GM18867 (cell line): ENCODE results near the gene GBX2.

Experiments used
- ATAC-seq: cut with Tn5 transposase; IDR thresholded peaks from one replicate; pipeline ENCODE4 v1.9.1; 2021; ENCODE audit warnings: mild to moderate bottlenecking, moderate library complexity; ENCODE audit not compliant: unreplicated experiment

GBX2 gene

DNA sequence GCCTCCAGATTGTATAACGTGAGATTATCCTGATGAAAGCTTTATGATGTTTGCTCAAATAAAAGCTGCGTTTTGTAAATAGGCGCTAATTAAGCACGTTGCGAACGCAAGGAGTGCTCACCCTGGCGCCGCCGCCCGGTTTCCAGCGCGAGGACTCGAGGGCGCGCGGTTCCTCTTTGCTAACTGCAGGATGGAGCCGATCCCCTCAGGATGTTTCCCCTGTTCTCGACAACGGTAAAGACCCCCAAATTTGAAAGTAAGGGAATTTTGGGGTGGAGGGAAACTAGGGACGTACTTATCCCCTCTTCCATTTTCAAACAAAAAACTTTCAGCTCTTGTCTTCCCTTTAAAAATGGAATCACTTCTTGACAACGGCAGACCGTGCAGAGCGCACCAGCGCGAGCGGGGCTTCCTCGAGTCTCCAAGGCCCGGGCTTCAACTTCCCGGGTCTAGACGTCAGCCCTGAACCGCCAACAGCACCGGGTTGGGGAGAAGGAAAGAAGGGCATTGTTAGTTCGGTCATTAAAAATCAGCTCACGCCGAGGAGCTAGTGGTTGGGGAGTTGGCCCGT lies 1.1 kb upstream of the GBX2 start:
- ATAC-seq, result no peak

DNA sequence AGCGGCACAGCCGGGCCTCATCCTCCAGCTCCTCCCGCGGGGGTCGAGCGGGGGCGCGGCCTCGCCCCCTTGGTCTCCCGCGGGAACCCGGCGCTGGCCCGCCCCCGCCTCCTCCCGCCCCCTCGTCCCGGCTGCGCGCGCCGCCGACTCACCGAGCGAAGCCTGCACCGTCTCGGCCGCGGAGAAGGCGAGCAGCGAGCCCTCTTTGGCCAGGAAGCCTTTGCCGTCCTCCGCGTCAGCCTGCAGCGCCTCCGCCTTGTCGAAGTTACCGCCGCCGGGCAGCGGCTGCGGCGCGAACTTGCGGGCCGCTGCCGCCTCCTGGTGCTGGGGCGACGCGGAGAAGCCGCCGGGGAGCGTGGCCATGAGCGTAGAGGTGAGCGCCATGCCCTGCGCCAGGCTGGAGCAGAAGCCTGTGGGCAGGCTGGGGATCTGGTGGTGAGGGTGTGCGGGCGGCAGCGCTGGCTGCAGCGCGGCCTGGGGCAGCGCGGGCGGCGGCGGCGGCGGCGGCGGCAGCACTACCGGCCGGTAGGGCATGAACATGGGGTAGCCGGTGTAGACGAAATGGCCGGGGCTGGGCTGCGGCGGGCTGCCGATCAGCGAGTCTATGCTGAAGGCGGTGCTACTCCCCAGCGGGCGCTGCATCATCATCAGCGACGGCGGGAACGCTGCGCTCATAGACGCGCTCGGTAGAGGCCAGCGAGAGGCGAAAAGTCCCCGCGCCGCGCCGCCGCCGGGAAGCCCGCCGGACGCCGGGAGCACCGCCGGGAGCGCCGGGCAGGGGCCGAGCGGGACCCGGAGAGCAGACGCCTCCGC lies 683 bp downstream of the GBX2 start:
- ATAC-seq, result no peak

DNA sequence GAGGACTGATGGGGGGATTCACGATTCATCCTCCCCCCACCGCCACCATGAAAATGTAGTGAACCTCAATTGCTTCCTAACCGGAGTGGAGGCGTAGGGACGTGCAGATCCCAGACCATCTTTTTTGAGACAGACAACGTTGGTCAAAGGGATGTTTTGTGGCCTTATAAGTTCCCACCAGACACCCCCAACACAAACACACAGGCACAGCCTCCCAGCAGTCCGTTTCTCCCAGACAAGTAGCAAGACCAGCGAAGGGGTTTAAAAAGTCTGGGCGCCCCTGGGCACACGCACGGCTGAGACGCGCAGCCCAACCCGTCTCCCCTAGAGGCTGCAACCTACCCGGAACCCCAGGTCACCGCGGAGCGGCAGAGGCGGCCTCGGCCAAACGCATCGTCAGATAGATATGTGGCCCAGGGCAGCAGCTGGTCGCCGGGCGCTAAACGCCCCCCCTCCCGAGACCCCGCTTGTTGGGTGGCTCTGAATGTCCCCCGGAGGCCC lies 1.3 kb downstream of the GBX2 start:
- no peak for ATAC-seq

DNA sequence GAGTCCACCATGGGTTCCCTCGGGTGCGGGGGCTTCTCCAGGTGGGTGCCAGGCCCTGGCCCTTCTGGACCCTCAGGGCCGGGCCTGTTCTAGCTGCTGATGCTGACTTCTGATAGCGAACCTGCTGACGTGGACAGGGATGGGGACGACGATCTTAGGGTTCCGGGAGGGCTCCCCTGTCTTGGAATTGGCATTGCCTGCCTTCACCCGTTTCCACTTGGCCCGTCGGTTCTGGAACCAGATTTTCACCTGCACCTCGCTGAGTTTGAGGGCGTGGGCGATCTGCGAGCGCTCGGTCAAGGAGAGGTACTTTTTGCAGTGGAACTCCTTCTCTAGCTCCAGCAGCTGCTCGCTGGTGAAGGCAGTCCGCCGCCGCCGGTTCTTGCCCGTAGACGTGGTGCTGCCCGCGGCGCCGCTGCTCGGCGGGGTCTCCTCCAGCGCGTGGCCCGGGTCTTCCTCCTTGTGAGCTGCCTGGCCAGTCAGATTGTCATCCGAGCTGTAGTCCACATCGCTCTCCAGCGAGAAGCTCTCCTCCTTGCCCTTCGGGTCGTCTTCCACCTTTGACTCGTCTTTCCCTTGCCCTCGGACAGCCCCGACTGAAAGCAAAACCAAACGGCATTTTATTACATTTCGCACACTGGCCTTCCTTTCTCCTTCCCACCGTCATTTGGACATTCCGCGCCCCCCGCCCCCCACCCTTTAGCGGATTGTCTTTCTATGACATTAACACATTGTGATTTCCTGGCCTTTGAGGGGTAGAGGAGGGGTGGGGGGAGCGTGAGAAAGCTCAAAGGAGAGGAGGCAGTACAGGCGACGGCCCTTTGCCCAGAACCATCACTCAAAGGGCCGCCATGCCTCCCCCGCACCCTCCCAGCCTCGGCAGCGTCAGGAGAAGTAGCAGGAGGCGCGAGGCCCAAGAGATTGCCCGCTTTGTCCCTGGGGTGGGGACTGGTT lies 2.1 kb downstream of the GBX2 start:
- no peak for ATAC-seq

DNA sequence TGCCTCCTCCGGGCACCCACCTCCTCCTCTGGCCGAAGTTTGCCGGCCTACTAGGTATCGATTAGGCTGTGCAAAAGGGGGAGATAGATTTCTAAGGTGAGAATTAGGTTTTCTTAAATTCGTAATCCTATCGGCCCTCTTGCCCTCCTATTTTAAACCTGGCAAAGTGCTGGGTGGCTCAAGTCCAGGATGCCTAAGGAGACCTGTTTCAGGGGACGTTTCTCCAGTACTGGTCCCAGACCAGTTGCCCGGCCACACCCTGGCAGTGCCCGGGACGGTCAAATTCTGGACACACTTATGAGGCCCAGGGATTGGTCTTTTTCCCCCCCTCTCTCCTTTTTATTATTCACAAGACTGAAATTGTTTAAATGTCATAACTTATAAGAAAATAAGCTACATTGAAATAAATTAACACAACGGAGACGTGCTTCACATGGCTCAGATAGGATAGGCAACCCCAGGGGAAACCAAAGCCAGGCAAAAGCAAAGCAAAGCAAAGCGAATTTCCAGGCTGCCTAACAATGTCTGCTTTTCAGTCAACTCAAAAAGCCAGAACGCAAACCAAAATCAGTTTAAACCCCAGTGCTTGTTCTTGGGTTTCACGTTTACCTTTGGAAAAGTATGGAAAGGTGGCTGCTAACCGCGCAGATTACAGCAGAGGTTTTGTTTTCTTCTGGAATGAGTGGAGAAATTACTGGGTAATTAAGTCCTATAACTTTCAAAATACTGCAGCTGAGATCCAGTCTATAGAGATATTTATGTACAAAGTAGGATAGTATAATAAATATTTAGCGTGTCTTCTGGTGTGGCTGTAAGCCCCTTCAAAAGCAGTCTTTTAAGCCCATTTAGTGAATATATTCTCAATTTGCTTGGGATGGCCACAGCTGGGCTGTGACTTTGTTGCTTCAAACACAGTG lies 3.0 kb downstream of the GBX2 start:
- no peak for ATAC-seq

DNA sequence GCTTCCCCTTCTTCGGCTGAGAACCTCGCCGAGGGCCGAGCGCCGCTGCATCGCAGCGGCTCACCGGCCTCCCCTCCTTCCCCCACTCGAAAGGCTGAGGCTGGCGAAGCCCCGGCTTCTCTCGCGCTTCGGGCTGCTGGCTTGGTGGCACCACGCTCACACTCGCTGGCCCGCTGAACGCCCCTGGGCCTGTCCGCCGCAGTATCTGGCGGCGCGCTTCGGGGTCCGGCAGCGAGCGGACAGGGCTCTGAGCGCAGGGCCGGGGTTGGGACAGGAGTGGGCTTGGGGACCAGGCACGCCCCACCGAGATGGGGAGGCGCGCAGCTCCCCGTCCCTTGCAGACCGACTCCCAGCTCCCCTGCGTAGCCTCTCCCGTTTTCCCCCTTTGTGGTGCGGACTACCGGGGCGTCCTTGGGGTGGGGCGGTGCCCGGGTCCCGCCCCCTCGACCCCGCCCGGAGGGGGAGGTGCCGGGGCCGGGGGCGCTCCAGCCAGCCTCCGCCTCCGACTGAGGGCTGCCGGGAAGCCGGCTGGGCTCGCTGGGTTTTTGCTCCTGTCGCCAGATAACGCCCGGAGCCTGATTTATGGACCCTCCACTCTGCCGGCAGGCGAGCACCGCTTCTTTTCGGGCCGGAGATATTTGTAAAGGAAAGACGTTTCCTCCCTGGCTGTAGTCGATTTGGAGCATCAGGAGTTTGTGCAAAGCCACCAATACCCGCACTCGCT lies 3.8 kb downstream of the GBX2 start:
- ATAC-seq, result no peak

DNA sequence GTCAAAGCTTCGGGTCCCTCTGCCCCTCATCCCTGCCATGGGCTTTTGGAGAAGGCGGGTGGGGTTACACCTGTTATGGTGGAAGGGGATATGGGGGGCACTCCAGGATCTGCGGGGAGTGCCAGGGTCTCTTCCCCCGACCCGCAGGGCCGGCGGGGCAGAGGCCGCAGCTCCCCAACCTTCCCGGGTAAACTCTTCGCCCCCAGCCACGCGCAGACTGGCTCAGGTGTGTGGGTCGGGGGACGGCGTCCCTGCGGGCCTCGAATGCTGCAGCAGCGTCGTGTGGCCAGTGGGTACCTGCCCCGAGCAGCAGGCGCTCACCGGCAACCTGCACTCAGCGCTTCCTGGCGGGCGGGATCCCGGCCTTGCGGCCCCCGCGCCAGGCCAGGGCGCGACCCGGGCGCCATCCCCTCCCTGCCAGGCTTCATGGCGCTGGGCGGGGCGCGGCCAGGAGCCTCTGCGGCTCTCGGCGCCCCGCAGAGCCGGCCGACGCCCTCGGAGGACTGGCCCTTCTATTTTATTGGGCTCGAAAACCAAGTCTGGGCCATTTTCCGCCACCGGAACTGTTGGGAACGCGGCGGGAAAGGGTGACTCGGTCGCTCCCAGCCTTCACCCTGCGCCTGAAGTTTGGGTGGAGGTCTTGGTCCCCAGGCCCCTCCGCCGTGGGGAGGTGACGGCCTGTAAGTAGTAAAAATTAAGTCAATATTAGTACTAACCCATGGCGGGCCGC lies 4.5 kb downstream of the GBX2 start:
- ATAC-seq, result no peak

DNA sequence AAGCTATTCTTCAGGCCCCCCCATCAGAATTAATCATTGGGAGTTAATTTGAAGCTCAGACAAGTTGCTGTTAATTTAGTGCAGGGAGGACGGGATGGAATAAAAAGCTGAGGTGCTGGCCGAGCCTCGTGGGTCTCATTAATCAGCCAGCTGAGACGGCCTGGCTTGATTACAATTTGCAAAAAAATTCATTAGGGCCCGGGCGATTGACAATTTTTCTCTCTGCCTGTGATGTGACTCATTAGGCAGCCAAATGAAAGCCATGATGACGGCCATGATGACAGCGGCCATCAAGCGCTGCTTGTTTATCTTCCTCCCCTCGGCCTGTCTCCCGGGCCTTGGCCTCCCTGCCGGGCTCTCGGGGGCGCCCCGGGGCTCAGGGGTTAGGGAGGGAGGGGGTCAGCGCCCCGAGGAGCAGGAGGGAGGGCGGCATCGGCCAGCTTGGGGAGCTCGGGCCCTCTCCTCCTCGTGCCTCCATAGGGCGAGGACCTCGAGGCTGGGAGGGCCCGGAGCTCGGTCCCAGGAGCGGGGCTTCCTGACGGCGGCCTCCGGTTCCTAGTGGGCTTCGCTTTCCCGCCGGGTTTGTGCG lies 5.2 kb downstream of the GBX2 start:
- ATAC-seq, result no peak

DNA sequence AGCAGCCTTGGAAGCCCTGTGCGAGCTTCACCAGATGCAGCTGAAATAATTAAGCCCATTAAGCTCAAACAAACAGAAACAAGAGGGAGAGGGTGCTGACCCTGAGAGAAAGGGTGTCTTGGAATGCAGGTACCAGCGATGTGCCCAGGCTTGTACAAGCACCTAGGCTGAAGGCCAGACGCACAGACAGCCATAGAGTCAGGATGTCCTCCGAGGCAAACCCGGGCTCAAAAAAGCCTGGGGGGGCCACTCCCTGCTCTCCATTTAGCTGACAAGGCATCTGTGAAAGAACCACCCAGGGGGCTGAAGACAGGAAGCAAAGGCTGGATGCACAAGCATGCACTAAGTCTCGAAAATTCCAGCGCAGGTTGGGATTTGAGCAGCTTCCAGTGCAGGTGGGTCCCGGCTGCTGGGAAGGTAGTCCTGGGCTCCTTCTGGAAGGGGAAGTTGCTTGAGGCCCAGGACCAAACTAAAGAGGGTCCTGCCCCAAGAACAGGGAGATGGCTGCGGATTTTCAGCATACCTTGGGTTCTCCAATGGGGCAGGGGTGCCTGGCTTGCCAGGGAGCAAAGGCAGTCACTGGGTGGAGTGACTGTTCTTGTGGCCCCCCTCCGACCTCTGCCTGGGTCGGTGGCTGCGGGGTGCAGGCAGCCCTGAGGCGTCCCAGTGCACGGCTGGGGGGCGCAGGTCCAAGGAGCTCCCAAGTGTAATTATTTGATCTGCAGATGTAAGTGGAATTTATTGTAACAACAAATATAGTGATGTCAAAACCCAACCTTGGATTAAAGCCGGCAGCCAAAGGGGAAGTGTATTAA lies 5.9 kb downstream of the GBX2 start:
- ATAC-seq, result no peak

DNA sequence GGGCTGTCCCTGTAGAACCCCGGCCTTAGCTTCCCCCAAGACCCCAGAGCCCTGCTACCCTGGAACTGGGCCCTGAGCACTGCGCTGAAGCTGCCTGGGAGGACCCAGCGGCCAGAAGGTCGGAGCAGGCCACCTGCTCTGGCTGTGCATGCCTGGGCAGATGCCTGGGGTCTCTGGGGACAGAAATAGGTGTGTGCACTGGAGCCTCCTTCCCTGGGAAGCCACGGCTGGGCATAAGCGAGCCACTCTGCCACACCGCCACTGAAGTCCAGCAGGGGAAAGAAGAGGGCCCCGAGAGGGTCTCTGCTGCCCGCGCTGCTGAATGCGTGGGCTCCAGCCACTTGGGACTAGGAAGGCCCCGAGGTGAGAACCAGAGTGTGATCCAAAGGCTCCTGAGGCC lies 6.7 kb downstream of the GBX2 start:
- ATAC-seq, result no peak

DNA sequence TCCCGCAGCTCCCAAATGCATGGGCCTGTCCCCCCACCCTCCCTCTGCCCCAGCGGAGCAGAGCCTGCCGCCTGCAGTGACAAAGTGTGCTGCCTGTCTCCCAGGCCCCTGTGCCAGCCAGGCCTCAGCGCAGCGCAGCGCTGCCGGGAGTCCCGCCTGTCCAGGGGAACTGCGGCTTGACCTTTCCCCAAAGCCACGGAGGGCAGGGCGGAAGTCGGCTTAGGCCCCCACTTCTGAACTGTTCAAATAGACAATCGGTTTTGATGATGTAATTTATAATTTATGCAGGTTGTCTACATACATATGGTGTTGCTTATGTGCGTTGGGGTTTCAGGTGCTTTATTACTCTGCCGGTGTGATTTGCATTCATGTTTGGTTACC lies 7.1 kb downstream of the GBX2 start:
- no peak for ATAC-seq

DNA sequence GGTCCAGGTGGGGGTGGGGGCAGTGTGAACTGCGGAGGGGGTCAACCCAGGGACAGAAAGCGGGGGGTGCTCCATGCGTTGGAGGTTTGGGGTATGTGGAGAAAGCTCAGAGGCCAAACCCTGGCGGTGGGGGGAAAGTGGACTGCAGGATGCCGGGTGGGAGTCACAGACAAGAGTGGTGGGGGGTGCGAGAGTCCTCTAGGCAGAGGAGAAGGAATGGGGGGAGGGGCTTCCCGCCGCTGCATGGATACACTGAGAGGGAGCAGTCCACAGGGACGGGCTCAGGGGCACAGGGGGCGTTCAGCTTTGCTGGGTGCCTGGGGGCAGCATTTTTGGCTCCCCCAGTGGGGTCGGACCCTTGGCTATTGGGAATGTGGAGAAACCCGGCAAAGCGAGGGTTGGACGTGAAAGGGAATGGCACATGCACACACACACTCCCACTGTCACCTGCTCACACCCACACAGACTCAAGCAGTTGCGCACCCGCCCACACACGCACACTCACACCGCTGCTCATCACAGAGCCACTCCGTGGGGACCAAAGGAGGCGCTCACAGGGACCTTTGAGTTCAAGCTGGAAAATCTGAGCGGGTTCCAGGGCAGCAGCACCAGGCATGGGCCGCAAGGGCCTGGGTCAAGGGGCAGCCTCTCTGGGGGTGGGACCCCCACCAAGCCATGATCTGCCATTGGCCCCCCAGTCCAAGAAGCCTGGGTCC lies 7.7 kb downstream of the GBX2 start:
- no peak for ATAC-seq

DNA sequence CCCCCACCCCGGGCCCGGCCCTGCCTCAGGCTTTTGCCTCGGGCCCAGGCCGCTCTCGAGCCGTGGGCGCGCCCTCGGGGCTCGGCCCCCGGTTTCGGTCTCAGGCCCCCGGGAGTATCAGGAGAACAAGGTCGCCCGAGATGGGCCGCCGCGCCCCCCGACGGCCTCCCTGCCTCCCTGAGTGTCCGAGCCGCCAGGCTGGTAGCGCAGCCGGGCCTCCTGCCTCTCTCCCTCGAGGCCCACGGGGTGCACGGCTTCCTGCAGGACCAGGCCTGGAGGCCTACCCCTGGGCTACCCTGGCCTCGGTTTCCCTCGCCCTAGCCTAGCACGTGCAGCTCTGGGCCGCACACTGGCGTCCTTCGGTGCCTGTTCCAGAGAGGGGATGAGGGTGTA lies 8.4 kb downstream of the GBX2 start:
- ATAC-seq, result no peak

DNA sequence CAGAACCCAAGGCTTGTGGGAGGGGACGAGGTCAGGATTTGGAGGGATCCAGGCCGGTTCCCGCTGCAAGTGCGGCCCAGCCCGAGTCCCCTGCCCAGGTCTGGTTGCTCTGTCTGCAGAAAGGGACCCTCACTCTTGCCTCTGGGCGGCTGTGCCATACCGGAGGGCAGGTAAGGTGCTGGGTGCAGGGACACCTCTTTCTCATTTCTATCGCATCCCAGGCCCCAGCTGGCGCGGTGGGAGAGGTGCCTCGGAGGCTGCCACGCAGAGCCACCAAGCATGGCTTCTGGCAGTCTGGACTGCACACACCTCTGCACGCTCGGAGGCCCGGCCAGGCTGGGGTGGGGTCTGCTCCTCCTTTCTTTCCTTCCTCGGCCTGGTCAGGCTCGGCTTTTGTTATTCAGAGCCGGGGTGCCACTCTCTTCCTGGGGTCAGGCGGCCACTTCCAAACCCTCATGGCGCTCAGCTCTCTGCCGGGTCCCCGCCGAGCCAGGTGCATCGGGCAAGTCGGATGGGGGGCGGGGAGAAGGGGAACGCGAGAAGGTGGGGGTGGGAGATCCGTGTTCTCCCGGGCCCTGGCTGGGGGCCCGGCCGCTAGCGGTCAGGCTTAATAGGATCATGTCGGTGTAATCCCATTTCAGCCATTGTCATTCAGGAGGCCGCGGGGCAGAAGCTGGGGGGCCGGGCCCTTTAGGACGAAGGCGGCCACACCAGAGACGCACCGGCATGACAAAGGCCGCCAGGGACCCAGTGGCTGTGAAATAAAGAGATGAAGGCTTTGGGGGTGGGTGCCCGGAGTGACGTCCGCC lies 9.0 kb downstream of the GBX2 start:
- ATAC-seq, result no peak

DNA sequence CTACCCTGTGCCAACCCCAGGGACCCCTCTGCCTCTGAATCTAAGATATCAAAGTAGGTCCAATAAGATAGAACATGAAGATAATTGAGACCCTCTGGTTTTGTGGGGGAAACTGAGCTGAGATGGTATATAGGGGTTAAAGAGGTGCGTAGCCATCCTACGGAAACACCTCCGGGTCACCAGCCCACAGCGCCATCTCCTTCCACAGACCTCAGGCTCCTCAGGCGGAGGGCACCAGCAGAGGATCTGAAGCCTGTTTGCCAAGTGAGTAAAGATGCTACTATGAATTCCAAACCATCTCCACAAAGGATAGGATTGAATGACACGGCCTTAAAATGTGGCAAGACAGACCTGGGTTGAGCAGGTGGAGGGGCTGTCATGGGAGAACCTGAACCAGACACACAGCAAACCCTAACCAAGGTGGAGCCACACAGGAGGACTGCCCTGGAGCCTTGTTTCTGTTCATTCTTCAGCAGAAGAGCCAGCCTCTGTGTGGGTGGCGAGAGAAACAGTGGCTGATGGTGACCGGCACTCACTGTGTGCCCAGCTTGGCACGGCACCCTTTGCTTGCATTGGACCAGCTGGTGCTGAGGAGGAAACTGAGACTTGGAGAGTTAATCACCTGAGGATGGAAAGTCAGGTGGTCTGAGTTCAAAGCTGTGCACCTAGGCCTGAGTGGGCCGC lies 10.2 kb downstream of the GBX2 start:
- no peak for ATAC-seq

DNA sequence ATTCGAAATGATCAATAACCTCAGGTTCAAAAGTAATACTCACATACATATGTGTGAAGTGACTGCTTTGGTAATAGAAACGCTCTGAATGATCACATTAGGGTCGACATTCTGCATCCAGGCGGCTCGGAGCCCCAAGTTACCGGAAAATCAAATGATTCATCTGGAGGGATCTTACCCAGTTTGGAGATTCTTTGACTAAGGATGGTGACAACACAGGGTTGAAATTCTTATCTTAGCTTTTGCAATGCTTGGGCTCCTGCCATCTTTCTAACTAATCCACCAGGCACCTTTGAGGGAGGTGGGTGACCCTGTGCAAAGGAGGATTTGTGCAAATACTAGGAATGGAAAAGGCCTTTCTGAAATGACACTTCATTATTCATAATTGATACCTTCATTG lies 10.8 kb downstream of the GBX2 start:
- ATAC-seq, result no peak
